Vagina (tissue), 2 donors: ENCODE data around the gene ACSM5.

Experiments used
- POLR2A ChIP-seq, 2 donors: fragments of 450-650 bp; IDR thresholded peaks; one replicate each; pipeline ENCODE4 v1.6.1; 2017; ENCODE audit warnings: antibody characterized with exemption in 2 of 2, mild to moderate bottlenecking in 2 of 2, moderate library complexity in 2 of 2
- TF ChIP-seq, protein P1 (sequence below), 3 experiments: fragments of 450-650 bp in 2 of 3; fragments of 200-600 bp in 1 of 3; sonication (generic) in 1 of 3; IDR thresholded peaks; one replicate each; pipeline ENCODE4 v1.5.1; 2017 to 2019; ENCODE audit warnings: antibody characterized with exemption in 3 of 3, mild to moderate bottlenecking in 2 of 3, moderate library complexity in 2 of 3

DNA sequence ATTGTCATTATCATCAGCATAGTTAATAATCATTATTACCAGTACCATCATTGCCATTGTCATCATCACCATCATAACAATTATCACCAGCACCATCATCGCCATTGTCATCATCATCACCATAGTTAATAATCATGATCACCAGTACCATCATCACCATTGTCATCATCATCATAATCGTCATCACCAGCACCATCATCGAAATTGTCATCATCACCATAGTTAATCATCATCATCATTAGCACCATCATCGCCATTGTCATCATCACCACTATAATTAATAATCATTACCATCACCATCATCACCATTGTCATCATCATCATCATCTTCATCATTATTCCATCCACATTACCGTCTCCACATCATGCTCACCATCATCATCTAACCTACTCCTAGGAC lies 18.3 kb upstream of the ACSM5 start:
- TF ChIP-seq, protein P1, sequence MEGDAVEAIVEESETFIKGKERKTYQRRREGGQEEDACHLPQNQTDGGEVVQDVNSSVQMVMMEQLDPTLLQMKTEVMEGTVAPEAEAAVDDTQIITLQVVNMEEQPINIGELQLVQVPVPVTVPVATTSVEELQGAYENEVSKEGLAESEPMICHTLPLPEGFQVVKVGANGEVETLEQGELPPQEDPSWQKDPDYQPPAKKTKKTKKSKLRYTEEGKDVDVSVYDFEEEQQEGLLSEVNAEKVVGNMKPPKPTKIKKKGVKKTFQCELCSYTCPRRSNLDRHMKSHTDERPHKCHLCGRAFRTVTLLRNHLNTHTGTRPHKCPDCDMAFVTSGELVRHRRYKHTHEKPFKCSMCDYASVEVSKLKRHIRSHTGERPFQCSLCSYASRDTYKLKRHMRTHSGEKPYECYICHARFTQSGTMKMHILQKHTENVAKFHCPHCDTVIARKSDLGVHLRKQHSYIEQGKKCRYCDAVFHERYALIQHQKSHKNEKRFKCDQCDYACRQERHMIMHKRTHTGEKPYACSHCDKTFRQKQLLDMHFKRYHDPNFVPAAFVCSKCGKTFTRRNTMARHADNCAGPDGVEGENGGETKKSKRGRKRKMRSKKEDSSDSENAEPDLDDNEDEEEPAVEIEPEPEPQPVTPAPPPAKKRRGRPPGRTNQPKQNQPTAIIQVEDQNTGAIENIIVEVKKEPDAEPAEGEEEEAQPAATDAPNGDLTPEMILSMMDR (IDR thresholded peaks at IDR 0.05), result no peak
- no peak for TF ChIP-seq POLR2A (IDR thresholded peaks at IDR 0.05)
